Spinal cord (tissue), 10 donors: ENCODE data around the gene MIDN. TPM values are rescaled to one million over a fixed set of nuclear protein-coding genes. Genes with fewer than 3 reads are reported as not detected.
A peak's percentile ranks its signal among the peaks of the same experiment; 100 is the strongest.

Experiments
- DNase-seq, 6 donors: peaks; one replicate each; pipeline versions ENCODE4 v3.0.0 to v3.0.0-alpha.2; 2013 to 2015; ENCODE audit warnings: low spot score in 6 of 6, low read depth in 4 of 6
- H3K27ac ChIP-seq: one replicate; pipeline ENCODE4 v1.5.1; 2013; ENCODE audit warnings: low read depth, low read length, control low read depth
- H3K27me3 ChIP-seq: one replicate; pipeline ENCODE4 v1.6.1; 2013; ENCODE audit warnings: low read length; ENCODE audit not compliant: control insufficient read depth, insufficient read depth
- H3K36me3 ChIP-seq: one replicate; pipeline ENCODE4 v1.6.1; 2013; ENCODE audit warnings: low read length; ENCODE audit not compliant: control insufficient read depth, insufficient read depth
- H3K4me1 ChIP-seq: one replicate; pipeline ENCODE4 v1.6.1; 2013; ENCODE audit warnings: low read length; ENCODE audit not compliant: control insufficient read depth, insufficient read depth
- H3K4me3 ChIP-seq: one replicate; pipeline ENCODE4 v1.5.1; 2013; ENCODE audit warnings: low read depth, low read length, control low read depth
- H3K9me3 ChIP-seq: one replicate; pipeline ENCODE4 v1.6.1; 2013; ENCODE audit warnings: low read length; ENCODE audit not compliant: control insufficient read depth, insufficient read depth
- WGBS: methylation state at CpG from one replicate; pipeline ENCODE4 v1.1.5; 2013; ENCODE audit warnings: missing lambda C conversion rate; ENCODE audit not compliant: insufficient coverage; 5-methylcytosine and 5-hydroxymethylcytosine counted together
- polyA plus RNA-seq, 2 donors: library from polyadenylated mRNA; unstranded; fragments of 120-200 nt; gene quantifications; one replicate each; pipeline ENCODE4 v1.2.1, GENCODE V29; 2013; ENCODE audit not compliant: insufficient read length in 2 of 2
- total RNA-seq, 2 donors: library from RNA; depleted of rRNA in 1 of 2; stranded (reverse); fragments of 120-200 nt in 1 of 2; fragments of >200 nt in 1 of 2; gene quantifications; one replicate each; pipeline versions ENCODE4 v1.2.3 to v1.2.4, GENCODE V29; 2013 to 2014
- donor health status: healthy.

The MIDN gene
- total and polyA plus RNA-seq, 4 donors, result 13.3 to 97.1 (median 54.6) TPM

DNA sequence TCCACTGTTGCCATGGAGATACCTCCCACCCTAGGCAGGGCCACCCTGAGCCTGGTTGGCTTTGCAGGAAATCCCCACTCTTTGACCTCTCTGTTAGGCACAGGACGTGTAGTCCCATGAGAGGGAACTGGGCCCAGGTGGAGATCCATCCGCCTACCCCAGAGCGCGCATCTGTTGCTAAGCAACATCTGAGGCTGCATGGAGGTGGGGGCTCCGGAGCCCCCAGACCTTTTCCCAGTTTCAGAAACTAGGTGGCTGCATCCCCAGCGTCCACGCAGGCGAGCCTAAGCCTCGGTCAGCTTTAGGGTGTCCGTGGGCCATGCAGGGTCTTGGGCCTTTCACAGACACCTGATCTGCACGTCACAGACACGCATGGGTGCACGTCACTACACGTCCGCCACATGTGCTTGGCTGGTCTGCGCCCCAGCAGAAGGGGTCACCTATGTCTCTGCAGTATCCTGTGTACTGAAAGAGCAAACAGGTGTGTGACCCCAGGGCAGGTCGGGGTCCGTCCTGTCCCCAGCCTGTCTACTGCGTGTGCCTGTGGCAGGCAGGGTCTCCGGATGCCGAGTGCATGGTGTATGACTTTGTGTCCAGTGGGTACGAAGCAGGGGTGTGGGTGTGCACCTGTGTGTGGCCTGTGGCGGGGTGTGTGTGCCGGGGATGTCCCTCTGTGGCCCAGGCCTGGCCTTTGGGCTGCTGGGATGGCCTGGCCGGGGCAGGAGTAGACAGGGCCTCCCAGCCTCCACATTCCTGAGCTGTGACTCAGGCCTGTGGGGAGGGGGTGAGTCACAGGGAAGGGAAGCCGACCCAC lies 16.6 kb downstream of the MIDN start:
- DNase-seq, result peak in 1 of 6 donors; percentile 44
- Histone ChIP-seq H3K27ac (peak overlapping the region; percentile 71), H3K4me1 (peaks cover 87% of the 10 kb centered on the region), H3K9me3 (no peaks in the 10 kb centered on the region), H3K4me3 (no peak overlapping the region), H3K27me3 (no peaks in the 10 kb centered on the region), H3K36me3 (peaks cover 25% of the 10 kb centered on the region)
- WGBS, result 67% methylated on average over 20 of the region's 26 CpGs

DNA sequence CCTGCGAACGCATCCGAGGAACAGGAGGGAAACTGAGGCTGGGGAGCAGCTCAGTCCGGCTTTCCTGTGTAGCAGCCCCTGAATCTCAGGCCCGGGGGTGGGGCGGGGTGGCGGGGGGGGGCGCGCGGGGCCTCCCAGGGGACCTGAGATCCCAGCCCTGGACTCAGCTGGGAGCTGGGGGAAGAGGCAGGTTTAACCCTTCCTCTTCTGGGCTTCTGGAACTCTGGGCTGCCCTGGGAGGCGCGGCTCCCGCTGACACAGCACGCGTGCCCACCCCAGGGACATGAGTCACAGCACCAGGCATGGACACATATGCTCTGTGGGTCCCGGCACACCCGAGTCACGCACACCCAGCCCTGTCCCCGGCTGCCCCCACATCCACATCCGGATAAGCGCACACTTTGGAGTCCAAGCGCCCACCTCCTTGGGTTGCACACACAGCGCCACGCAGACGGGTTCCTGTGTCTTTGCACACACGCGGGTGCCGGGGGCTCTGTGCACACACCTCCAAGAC lies 17.3 kb downstream of the MIDN start:
- H3K27me3 ChIP-seq, result no peaks in the 10 kb centered on the region
- peaks cover 29% of the 10 kb centered on the region for H3K36me3 ChIP-seq
- H3K4me1 ChIP-seq, result peaks cover 87% of the 10 kb centered on the region
- no peaks in the 10 kb centered on the region for H3K9me3 ChIP-seq
- peak overlapping the region; percentile 71 for H3K27ac ChIP-seq
- 28% methylated on average over 18 of the region's 28 CpGs for WGBS
- peak overlapping the region; percentile 12 for H3K4me3 ChIP-seq
- no peak for DNase-seq

DNA sequence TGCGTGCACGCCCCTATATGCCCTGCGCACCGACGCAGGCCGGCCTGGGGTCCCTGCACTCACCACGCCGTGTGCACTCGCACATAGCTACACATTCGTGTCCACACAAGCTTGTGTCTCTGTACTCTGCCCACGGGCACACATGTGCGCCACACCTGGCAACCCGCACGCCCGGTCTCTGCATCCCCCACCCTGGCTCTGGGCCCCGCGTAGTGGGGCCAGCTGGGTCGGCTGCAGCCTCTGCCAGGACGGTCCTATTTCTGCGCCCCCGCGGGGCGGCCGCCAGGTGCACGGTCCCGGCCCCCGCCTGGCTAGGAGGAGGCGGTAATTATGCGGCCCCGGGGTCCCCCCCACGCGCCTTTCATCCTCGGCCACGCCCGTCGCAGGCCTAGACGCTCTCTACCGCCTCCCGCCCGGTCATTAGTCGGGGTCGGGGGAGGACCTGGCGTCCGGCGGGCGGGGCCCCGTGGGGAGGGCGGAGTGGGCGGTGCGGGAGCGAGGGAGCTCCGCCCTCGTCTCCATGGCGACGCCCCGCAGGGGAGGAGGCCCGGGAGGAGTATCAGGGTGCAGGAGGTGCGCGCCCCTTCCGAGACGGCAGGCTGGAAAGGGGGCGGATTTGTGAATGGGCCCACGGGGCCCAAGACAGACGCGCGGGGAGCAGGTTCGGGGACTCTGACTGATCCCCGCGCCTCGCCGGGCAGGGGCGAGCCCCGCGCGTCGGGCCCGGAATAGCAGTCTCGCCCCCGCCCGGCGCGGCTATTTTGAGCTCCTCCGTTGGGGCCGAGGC lies 17.9 kb downstream of the MIDN start:
- Histone ChIP-seq H3K9me3 (no peaks in the 10 kb centered on the region), H3K27ac (peak overlapping the region; percentile 52), H3K27me3 (no peaks in the 10 kb centered on the region), H3K4me3 (peak overlapping the region; percentile 24), H3K4me1 (peaks cover 90% of the 10 kb centered on the region), H3K36me3 (peaks cover 36% of the 10 kb centered on the region)
- WGBS, result 4% methylated on average over 84 of the region's 84 CpGs
- DNase-seq, result peak in 2 of 6 donors; percentile 88 to 90

DNA sequence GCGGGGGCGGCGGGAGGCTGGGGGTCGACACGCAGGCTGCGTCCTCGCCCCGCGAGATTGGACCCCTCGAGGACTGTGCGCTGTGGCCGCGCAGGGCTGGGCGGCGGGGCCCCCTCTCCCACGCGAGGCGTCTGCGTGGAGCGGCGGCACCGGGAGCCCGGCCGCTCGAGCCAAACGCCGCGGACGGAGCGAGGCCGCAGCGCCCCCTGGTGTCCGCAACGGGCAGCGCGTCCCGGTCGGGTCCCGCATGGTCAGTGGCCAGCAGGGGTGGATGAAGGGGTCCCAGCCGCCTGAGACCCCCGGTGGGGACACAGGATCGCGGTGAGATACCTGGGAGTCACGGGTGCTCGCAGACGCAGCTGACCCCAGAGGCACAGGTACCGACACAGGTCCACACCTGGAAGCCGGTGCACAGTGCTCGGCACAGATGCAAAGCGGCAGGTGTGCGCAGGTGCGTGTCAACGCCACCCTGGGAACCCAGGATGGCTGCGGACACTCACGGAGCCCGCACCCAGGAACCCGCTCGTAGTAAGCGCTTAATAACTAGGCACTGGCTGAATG lies 18.6 kb downstream of the MIDN start:
- Histone ChIP-seq H3K9me3 (no peaks in the 10 kb centered on the region), H3K4me1 (peaks cover 90% of the 10 kb centered on the region), H3K4me3 (peak overlapping the region; percentile 24), H3K36me3 (peaks cover 42% of the 10 kb centered on the region), H3K27me3 (no peaks in the 10 kb centered on the region), H3K27ac (peak overlapping the region; percentile 15)
- 1% methylated on average over 59 of the region's 59 CpGs for WGBS
- DNase-seq, result peak in 2 of 6 donors; percentile 86 to 88

DNA sequence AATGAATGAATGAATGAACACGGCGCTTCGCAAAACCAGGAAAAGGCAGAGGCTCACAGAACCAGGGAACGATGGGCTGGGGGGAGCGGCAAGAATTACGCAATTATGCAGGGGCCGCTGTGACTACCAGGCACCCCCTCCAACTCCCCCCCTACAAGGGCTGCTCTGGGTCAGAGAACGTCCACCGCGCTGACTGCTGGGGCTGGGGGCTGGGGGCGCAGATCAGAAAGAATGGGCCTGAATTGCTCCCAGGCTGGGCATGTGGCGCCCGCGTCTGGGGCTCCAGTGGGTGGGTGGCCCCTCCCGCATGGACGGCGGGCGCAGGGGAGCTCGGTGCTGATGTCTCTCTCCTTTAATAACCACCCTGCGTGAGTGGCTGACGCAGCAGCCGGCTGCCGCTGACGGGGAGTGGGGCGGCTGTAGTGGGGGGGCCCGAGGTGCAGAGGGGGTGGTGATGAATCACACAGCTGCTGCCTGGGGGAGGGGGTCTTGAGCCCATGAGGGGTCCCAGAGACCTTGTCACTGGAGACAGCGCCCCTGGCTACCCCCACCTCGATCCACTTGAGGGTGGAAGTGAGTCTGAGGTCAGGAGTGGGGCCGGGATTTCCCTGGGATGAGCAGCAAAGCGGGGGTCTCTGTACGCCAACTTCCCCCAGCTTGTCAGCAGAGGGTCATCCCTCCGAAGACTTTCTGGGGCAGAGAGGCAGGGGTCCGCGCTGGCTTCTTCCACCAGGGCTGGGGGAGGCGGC lies 19.3 kb downstream of the MIDN start:
- Histone ChIP-seq H3K4me1 (peaks cover 90% of the 10 kb centered on the region), H3K27ac (peak overlapping the region; percentile 88), H3K9me3 (no peaks in the 10 kb centered on the region), H3K36me3 (peaks cover 46% of the 10 kb centered on the region), H3K4me3 (peak overlapping the region; percentile 24), H3K27me3 (no peaks in the 10 kb centered on the region)
- 15% methylated on average over 30 of the region's 35 CpGs for WGBS
- DNase-seq, result no peak

DNA sequence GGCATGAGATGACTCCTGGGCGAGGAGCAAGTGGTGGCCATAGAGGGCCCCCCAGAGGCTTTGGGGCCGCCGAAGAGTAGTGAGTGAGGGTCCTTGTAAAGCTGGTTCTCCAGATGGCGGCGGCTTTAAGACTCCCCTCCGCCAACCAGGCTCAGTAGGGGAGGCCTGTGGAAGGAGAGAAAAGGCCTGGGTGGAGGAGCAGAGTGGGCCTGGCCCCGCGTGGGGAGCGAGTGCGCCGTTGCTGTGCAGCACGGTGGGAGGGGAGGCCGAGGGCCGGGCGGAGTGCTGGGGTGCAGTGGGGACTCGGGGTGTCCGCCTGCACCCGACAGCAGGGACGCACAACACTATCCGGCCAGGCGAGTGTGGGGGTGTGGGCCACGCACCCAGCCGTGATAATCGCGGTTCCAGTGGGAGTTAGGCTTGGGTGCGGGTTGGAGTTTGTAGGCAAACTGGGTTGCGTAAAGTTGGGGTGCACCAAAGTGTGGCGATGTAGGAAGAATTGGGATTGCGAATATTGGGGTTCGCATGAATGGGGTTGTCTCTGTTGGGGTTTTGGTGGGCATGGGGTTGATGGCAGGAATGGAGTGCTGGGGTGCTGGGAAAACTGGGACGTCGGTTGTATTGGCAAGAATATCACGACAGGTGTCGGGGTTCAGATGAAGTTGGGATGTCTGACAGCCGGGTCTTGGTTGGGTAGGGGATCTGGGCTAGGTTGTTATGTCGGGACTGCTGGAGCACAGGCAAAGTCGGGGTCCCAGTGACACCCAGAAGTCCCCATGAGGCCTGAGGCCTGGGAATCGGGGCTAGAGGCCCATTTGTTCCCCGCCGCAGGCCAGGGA lies 20.1 kb downstream of the MIDN start:
- H3K36me3 ChIP-seq, result peaks cover 52% of the 10 kb centered on the region
- DNase-seq, result no peak
- H3K9me3 ChIP-seq, result no peaks in the 10 kb centered on the region
- 40% methylated on average over 40 of the region's 40 CpGs for WGBS
- H3K27ac ChIP-seq, result peak overlapping the region; percentile 88
- H3K4me3 ChIP-seq, result peak overlapping the region; percentile 88
- no peaks in the 10 kb centered on the region for H3K27me3 ChIP-seq
- peaks cover 90% of the 10 kb centered on the region for H3K4me1 ChIP-seq

DNA sequence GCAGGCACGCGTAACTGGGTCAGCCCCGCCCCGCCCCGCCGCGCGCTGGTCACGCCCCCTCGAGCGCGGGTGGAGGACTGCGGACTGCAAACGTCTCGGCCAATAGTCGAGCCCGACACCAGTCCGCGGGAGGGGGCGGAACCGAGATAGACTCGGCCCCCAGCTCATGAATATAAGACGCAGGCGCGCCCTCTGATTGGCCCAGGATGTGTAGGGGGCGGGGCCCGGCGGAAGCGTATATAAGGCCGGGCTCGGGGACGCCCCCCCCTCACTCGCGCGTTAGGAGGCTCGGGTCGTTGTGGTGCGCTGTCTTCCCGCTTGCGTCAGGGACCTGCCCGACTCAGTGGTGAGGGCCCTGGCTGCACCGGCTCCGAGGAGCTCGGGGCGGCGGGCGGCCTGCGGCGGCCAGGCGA lies 20.7 kb downstream of the MIDN start, which contains the start of gene CIRBP:
TSS of gene CIRBP (plus strand) at position 268 of the 413 bp plus-strand sequence. CDS start 1,602 bp downstream, outside the sequence.
- Histone ChIP-seq H3K4me1 (peaks cover 92% of the 10 kb centered on the region), H3K27ac (peak within 1 kb of the TSS; percentile 88), H3K27me3 (no peaks in the 10 kb centered on the region), H3K36me3 (peaks cover 58% of the 10 kb centered on the region), H3K9me3 (no peaks in the 10 kb centered on the region), H3K4me3 (peak within 1 kb of the TSS; percentile 88)
- DNase-seq, result peak; percentile 88 to 100 (median 98)
- WGBS, result under 1% methylated on average over 50 of the region's 50 CpGs

DNA sequence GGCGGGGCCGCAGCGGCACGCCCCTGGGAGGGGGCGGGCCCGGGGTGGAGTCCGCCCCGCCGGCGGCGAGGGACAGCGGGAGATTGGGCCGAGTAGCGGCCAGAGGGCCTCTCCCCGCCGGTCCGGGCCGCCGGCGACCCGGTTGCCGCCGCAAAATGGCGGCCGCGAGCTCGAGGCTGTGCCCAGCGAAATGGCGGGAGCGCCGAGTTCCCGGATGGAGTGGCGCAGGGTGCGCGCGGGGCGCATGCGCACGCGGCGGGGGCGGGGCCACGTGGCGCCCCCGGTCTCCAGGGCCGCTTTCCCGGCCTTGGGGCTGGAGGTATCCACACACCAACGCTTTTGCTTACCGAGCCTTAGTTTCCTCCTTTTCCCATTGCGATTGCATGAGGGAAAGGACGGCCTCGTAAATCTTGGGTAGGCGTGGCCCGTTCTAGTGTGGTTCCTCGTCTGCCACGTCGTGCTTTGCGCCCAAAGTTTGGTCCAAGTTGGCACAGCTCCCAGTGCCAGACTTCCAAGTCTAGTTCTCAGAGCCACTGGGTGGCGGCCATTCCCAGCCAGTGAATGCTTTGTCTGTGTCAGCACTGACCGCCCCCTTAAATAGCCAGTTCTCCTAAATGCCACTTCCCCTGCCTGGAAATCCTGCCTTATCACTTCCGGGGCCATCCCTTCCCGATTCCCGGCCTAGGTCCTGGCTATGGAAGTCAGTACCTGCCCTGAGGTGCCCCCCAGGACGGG lies 21.3 kb downstream of the MIDN start:
- Histone ChIP-seq H3K4me3 (peak overlapping the region; percentile 88), H3K4me1 (peaks cover 93% of the 10 kb centered on the region), H3K27me3 (no peaks in the 10 kb centered on the region), H3K27ac (peak overlapping the region; percentile 88), H3K9me3 (no peaks in the 10 kb centered on the region), H3K36me3 (peaks cover 60% of the 10 kb centered on the region)
- WGBS, result under 1% methylated on average over 64 of the region's 64 CpGs
- DNase-seq, result peak in 5 of 6 donors; percentile 78 to 96 (median 82)
